ENCODE data around the gene ZNF41. TPM values are rescaled to one million over a fixed set of nuclear protein-coding genes. Genes with fewer than 3 reads are reported as not detected.
A peak's percentile ranks its signal among the peaks of the same experiment; 100 is the strongest.

ZNF41 gene
- total RNA-seq, 2 experiments from 2014 or later, result 8.4 to 10.7 TPM

- CTCF ChIA-PET (ENCODE audit: unreplicated experiment), result no interaction called here
These were observed 19.5 kb upstream of the ZNF41 start for GRCh38 chrX:47502316-47503125.

GRCh38 chrX:47501226-47502074 lies 18.4 kb upstream of the ZNF41 start:
- no peak overlapping the region for H3K4me3 ChIP-seq (ENCODE audit: low read depth, low read length, poor library complexity, severe bottlenecking)
- peak; percentile 21 for DNase-seq (ENCODE audit: low spot score)
- no peaks in the 10 kb centered on the region for H3K79me2 ChIP-seq (ENCODE audit: insufficient read depth, low read depth, low read length)
- TF ChIP-seq EZH2phosphoT487 (IDR thresholded peaks at IDR 0.05; ENCODE audit: borderline replicate concordance, low read depth, low read length) (no peak), CTCF (conservative IDR thresholded peaks at IDR 0.05; ENCODE audit: low read length) (no peak)
- ChIA-PET CTCF (ENCODE audit: unreplicated experiment) (interaction anchor here (0.5 kb wide), 1 partner anchor 352 kb away, joined by 4 read pairs; no protein-coding TSS in a partner anchor), POLR2A (interaction anchor here (0.6 to 2.7 kb wide), 3 partner anchors 22 to 55 kb away, joined by 3 to 7 read pairs (median 3); no protein-coding TSS in a partner anchor)
- H2AFZ ChIP-seq (ENCODE audit: low read length), result peak overlapping the region; percentile 67
- H3K9me2 ChIP-seq (ENCODE audit: insufficient read depth, low read length), result no peaks in the 10 kb centered on the region
- H3K4me2 ChIP-seq (ENCODE audit: low read length), result peak overlapping the region; percentile 29; the same call in 1 of the 2 replicates
- H3K36me3 ChIP-seq (ENCODE audit: insufficient read depth, low read length), result no peaks in the 10 kb centered on the region
- no peak overlapping the region for H3K27ac ChIP-seq (ENCODE audit: low read depth, low read length, poor library complexity, severe bottlenecking)
- H3K9me3 ChIP-seq (ENCODE audit: low read length), result no peaks in the 10 kb centered on the region
- H3K4me1 ChIP-seq (ENCODE audit: insufficient read depth, low read length, poor library complexity, severe bottlenecking), result peaks cover 16% of the 10 kb centered on the region
- no TSS peak for BruUV-seq (replicated peaks)
- intact Hi-C loops (cut with micrococcal nuclease; ENCODE audit: unreplicated experiment), result no loop called here
- H4K20me1 ChIP-seq (ENCODE audit: insufficient read depth, low read length), result no peaks in the 10 kb centered on the region

More at GRCh38 chrX:47502316-47503125, 19.5 kb upstream of the ZNF41 start:
- Histone ChIP-seq H3K4me3 (ENCODE audit: low read depth, low read length, poor library complexity, severe bottlenecking) (no peak overlapping the region), H3K36me3 (ENCODE audit: insufficient read depth, low read length) (no peaks in the 10 kb centered on the region), H4K20me1 (ENCODE audit: insufficient read depth, low read length) (no peaks in the 10 kb centered on the region), H3K4me1 (ENCODE audit: insufficient read depth, low read length, poor library complexity, severe bottlenecking) (peaks cover 15% of the 10 kb centered on the region), H2AFZ (ENCODE audit: low read length) (no peak overlapping the region), H3K79me2 (ENCODE audit: insufficient read depth, low read depth, low read length) (no peaks in the 10 kb centered on the region), H3K4me2 (ENCODE audit: low read length) (no peak overlapping the region), H3K9me2 (ENCODE audit: insufficient read depth, low read length) (no peaks in the 10 kb centered on the region), H3K27ac (ENCODE audit: low read depth, low read length, poor library complexity, severe bottlenecking) (no peak overlapping the region), H3K9me3 (ENCODE audit: low read length) (no peaks in the 10 kb centered on the region)
- no TSS peak for BruUV-seq (replicated peaks)
- intact Hi-C loops (cut with micrococcal nuclease; ENCODE audit: unreplicated experiment), result no loop called here
- no peak for DNase-seq (ENCODE audit: low spot score)
- POLR2A ChIA-PET, result interaction anchor here (0.7 to 2.7 kb wide), 2 partner anchors 12 to 21 kb away, joined by 3 to 7 read pairs; no protein-coding TSS in a partner anchor
- TF ChIP-seq CTCF (conservative IDR thresholded peaks at IDR 0.05; ENCODE audit: low read length) (no peak), EZH2phosphoT487 (IDR thresholded peaks at IDR 0.05; ENCODE audit: borderline replicate concordance, low read depth, low read length) (no peak)
